T-helper 1 cell (primary cell): ENCODE results near the gene IFNAR2.
"Not testable (repeated sequence)": the region's sequence is repeated elsewhere in the genome, so short reads cannot be mapped to it uniquely, and the experiment has no call there.

Experiments used
- DNase-seq, 5 donors: peaks; one replicate each; pipeline ENCODE4 v3.0.0-alpha.2; 2012 to 2020

The IFNAR2 gene

GRCh38 chr21:33217138-33217520, 12.6 kb upstream of the IFNAR2 start:
- no peak for DNase-seq

- no peak for DNase-seq
These were observed 10.4 kb upstream of the IFNAR2 start for GRCh38 chr21:33219300-33219699.

GRCh38 chr21:33219954-33220353, 9.8 kb upstream of the IFNAR2 start:
- DNase-seq, result peak in 1 of 5 donors; percentile 51

- not testable (repeated sequence) for DNase-seq
These were observed 4.4 kb upstream of the IFNAR2 start for GRCh38 chr21:33225376-33225775.

DNA sequence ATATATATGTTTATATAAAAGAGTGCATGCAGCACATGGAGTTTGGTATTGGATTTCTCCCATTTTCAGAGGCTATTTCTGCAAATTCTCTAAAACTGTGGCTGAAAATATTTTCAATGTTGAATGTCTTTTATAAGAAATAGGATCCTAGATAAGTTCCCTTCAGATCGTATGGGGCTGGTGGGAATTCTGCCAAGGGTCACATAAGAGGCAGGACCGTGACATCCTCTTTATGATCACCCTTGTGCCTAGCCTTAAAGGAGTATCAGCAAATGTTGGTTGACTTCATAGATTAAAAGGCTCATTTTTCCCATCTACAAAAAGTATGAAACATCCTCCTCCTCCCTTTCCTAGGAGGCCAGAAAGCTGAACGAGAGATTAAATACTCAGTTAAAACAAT, 1.3 kb upstream of the IFNAR2 start:
- DNase-seq, result no peak

DNA sequence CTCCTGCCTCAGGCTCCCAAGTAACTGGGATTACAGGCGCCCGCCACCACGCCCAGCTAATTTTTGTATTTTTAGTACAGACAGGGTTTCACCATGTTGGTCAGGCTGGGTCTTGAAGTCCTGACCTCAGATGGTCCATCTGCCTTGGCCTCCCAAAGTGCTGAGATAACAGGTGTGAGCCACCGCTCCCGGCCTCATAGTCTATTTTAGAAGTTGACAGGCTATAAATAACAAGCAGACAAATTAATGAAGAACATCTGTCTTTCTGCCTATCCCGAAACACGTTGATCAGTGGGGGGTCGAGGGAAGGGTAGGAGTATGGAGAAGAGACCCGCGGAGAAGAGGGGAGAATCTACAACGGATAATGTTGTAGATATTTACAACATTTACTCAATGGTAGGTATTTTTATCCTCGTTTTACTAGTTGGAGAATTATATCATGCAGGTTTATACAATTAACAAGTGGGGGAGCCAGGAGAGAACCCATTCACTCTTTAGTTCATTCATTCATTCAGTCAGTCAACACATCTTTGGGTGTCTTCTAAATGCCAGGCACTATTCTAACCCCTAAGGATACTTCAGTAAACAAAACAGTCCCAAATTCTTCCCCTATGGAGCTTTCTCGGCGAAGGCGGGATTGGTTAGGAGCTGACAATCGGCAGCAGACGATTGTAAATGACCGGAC, 497 bp upstream of the IFNAR2 start:
- DNase-seq, result no peak

GRCh38 chr21:33230545-33231324, 997 bp downstream of the IFNAR2 start:
- peak; percentile 20 to 40 (median 30) for DNase-seq

GRCh38 chr21:33231526-33231925, 1.8 kb downstream of the IFNAR2 start:
- peak in 1 of 5 donors; percentile 73 for DNase-seq

- DNase-seq, result no peak
These were observed 2.7 kb downstream of the IFNAR2 start for GRCh38 chr21:33232291-33233034.

DNA sequence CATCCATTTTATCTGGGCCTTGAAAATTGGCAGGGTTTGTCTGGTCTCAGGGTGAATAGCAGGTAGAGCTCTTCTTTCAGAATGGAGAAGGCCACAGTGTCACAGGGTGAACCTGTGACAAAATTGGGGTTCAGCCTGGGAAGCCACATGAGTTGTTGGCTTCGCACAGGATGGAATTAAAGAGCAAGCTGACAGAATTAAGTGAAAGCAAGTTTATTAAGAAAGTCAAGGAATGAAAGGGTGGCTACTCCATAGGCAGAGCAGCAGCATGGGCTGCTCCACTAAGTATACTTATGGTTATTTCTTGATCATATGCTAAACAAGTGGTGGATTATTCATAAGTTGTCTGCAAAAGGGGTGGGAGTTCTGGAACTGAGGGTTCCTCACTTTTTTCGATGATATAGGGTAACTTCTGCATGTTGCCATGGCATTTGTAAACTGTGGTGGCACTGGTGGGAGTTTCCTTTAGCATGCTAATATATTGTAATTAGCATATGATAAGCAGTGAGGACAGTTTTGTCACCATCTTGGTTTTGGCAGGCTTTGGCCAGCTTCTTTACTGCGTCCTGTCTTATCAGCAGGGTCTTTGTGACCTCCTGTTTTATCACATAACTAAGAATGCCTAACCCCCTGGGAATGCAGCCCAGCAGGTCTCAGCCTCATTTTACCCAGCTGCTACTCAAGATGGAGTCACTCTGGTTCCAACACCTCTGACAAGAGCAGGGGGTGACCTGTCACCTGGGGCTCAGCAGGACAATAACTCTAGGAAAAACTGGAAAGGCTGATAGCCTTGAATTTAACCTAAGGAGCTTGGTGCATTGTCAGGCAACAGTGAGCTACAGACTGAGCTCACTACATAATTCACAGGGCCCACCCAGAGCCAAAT, 5.1 kb downstream of the IFNAR2 start:
- no peak for DNase-seq

DNA sequence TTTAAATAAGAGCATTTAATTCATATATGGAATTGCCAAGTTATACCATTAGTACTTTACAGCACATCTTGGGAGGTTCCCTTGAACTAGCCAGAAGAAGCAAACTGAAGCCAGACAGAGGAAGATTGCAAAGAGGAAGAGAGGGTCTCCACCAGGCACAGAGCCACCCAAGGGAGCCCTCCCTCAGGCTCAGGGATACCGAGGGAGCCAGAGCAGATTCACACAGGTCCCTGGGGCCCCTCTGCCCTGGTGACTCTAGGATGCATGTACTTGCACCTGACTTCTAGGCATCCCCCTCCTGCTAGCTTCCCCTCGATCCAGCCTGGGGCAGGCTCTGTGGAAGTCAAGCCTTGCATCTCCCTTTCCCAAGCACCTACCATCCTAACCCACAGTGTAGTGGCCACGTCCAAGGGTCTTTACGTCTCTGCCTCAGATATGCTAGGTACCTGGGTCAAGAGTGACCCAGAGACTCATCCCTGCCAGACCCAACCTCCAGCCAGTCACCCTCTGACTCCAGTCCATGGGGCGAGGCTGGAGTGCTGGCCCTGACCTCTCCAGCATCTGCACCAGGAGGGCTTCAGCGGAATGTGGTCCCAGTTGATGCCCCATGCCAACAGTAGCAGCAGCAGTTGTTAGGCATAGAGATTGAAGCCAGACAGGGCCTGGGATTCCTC, 6.4 kb downstream of the IFNAR2 start:
- no peak for DNase-seq

- no peak for DNase-seq
These were observed 7.0 kb downstream of the IFNAR2 start for GRCh38 chr21:33236766-33237165.

DNA sequence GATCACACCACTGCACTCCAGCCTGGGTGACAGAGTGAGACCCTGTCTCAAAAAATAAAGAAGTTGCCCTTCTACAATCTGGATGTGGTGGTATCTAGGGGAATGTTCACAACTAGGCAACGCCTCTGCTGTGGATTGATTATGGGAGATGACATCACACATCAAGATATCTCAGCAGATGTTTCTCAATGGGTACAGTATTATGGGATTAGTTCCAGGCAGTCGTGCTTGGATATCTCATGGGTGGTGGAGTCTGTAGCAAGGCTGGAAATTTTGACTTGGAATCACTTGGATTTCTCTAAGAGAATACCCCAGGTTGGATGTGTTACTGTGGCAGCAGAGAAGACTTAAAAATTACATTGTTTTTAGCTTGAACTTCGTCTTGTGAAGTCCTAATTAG, 7.7 kb downstream of the IFNAR2 start:
- DNase-seq, result no peak

DNA sequence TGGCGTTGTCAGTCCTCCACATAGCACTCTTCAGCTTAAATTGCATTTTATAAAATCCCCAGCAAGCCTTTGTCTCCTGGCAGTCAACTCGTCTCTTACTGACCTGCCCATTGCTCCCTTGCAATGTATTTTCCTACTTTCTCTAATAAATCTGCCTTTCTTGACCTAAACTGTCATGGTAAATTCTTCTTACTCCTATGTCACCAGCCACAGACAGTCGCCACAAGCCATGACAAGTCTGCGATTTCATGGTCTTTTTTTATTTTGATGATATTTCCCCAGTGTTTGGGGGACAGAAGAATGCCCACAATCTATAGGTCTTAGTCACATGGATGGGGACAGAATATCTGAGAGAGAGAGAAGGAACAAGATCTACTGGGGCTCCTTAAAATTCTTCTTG, 8.4 kb downstream of the IFNAR2 start:
- peak in 1 of 5 donors; percentile 44 for DNase-seq

DNA sequence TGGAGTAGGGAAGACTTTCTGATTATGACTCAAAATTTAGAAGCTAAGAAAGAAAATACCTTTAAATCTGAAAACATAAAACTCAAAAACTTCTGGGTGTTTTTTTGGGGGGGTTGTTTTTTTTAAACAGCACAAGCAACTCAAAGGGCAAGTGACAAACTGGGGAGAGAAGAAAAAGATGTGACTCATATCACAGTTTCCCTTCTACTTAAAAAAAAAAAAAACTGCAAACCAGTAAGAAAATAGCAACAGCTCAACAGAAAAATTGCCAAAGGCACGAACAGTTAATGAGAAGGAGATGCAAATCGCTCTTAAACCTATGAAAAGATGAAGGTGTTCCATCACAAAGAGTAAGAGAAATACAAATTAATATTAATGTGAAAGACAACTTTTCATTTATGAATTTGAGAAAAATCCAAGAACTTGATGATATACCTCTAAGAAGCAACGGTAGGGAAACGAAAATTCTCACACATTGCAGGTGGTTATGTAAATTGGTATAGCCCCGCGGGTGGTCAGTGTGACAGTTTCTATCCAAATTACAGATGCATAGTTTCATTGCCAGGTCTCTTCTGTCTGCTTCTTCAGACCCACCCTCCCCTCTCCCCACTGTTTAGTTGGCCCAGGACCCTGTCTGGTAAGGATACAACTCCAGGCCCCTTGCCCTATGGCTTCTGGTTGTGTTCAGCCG, 9.0 kb downstream of the IFNAR2 start:
- peak in 1 of 5 donors; percentile 76 for DNase-seq

DNA sequence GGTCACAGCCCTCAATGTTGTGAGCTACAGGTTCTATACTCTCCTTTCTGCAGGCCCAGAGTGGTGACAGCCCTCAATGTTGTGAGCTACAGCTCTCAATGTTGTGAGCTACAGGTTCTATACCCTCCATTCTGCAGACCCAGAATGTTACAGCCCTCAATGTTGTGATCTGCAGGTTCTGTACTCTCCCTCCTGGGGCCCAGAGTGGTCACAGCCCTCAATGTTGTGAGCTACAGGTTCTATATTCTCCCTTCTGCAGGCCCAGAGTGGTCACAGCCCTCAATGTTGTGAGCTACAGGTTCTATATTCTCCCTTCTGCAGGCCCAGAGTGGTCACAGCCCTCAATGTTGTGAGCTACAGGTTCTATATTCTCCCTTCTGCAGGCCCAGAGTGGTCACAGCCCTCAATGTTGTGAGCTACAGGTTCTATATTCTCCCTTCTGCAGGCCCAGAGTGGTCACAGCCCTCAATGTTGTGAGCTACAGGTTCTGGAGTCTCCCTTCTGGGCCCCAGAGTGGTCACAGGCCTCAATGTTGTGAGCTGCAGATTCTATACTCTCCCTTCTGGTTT, 9.9 kb downstream of the IFNAR2 start:
- DNase-seq, result not testable (repeated sequence)

DNA sequence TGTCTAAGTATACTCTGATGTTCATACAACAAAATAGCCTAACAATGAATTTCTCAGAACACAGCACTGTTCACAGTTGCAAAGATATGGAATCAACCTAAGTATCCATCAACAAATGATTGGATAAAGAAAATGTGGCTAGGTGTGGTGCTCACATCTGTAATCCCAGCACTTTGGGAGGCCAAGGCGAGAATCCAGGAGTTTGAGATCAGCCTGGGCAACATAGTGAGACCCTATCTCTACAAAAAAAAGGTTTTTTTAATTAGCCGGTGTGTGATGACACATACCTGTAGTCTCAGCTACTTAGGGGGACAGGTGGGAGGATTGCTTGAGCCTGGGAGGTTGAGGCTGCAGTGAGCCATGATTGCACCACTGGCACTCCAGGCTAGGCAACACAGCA, 10.7 kb downstream of the IFNAR2 start:
- DNase-seq, result no peak

- peak in 1 of 5 donors; percentile 55 for DNase-seq
These were observed 12.1 kb downstream of the IFNAR2 start for GRCh38 chr21:33241846-33242245.

GRCh38 chr21:33242846-33243245, 13.1 kb downstream of the IFNAR2 start:
- not testable (repeated sequence) for DNase-seq

- DNase-seq, result peak in 1 of 5 donors; percentile 42
These were observed 14.5 kb downstream of the IFNAR2 start for GRCh38 chr21:33244082-33244778.
